Measurements from ENCODE around the gene NMRK2.
"Not testable (repeated sequence)": the region's sequence is repeated elsewhere in the genome, so short reads cannot be mapped to it uniquely, and the experiment has no call there.

Gene NMRK2

DNA sequence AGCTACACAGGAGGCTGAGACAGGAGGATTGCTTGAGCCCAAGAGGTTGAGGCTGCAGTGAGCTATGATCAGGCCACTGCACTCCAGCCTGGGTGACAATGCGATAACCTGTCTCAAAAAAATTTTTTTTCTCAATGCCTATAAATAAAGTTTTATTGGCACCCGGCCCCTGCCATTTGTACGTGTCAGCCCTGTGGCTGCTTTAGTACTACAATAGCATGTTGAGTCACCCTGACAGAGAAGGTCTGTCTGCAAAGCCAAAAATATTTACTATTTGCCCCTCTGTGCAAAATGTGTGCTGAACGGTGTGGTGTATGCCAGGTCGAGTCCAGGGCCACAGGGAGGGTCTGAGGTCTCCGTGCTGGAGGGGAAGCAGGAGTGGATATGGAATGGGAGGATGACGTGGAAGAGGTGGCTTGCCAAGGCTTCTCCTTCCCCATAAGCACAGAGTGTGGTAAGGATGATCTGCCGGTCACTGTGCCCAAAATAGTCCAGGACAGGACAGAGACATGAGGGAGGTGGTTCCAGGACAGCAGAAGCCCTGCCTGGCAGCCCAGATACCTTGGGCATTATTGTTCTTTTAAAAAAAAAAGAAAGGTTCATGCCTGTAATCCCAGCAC, 10.0 kb downstream of the NMRK2 start:
- Histone ChIP-seq H3K4me1 (ENCODE audit: control insufficient read depth, low read depth, low read length) (no peaks in the 10 kb centered on the region), H3K9ac (ENCODE audit: low read length) (no peak overlapping the region), H3K27ac (ENCODE audit: low read length) (no peak overlapping the region), H3K27me3 (ENCODE audit: control insufficient read depth, insufficient read depth, low read length) (no peaks in the 10 kb centered on the region), H3K4me3 (ENCODE audit: low read length) (no peak overlapping the region), H3K9me3 (ENCODE audit: control insufficient read depth, low read depth, low read length) (no peaks in the 10 kb centered on the region), H3K36me3 (ENCODE audit: control insufficient read depth, low read depth, low read length) (peaks cover 16% of the 10 kb centered on the region)

DNA sequence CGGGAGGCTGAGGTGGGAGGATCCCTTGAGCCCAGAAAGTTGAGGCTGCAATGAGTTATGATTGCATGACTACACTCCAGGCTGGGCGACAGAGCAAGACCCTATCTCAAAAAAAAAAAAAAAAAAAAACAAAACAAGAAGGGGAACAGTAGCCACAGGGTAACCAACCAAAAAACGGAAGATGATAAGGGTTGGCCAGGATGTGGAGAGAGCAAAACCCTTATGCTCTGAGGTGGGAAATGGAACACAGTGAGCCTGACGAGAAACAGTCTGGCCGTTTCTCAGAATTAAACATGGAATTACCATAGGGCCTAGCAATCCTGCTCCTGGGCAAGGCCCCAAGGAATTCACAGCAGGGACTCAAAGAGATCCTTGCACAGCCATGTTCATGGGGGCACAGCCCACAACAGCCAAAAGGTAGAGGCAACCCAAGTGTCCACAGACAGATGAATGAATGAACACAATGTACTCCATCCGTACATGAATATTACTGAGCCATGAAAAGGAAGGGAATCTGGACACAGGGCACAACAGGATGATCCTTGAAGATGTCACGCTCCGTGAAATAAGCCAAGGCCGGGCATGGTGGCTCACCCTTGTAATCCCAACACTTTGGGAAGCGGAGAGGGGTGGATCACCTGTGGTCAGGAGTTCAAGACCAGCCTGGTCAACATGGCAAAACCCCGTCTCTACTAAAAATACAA, 11.3 kb downstream of the NMRK2 start:
- H3K4me3 ChIP-seq (ENCODE audit: low read length), result no peak overlapping the region
- H3K9ac ChIP-seq (ENCODE audit: low read length), result no peak overlapping the region
- no peaks in the 10 kb centered on the region for H3K9me3 ChIP-seq (ENCODE audit: control insufficient read depth, low read depth, low read length)
- H3K27ac ChIP-seq (ENCODE audit: low read length), result no peak overlapping the region
- H3K27me3 ChIP-seq (ENCODE audit: control insufficient read depth, insufficient read depth, low read length), result no peaks in the 10 kb centered on the region
- no peaks in the 10 kb centered on the region for H3K4me1 ChIP-seq (ENCODE audit: control insufficient read depth, low read depth, low read length)
- H3K36me3 ChIP-seq (ENCODE audit: control insufficient read depth, low read depth, low read length), result peaks cover 16% of the 10 kb centered on the region

DNA sequence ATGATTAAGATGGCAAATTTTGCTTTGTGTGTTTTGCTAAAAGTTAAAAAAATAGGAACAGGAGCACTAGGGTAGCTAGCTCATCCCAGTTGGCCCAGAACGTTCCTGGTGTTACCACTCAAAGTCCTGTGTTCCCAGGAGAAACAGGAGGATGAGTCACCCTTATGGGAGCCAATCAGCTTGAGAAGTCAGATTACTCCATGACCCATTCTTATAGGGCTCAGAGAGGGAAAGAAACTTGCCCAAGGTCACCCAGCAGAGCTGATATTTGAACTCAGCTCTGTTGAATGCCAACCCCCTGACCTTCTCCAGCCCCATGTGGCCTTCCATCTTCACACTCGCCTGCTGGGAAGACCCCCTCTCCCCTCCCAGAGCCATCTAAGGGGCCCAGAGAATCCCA, 13.0 kb downstream of the NMRK2 start:
- Histone ChIP-seq H3K36me3 (ENCODE audit: control insufficient read depth, low read depth, low read length) (peaks cover 16% of the 10 kb centered on the region), H3K4me3 (ENCODE audit: low read length) (no peak overlapping the region), H3K27me3 (ENCODE audit: control insufficient read depth, insufficient read depth, low read length) (no peaks in the 10 kb centered on the region), H3K9ac (ENCODE audit: low read length) (no peak overlapping the region), H3K4me1 (ENCODE audit: control insufficient read depth, low read depth, low read length) (no peaks in the 10 kb centered on the region), H3K9me3 (ENCODE audit: control insufficient read depth, low read depth, low read length) (no peaks in the 10 kb centered on the region), H3K27ac (ENCODE audit: low read length) (no peak overlapping the region)

DNA sequence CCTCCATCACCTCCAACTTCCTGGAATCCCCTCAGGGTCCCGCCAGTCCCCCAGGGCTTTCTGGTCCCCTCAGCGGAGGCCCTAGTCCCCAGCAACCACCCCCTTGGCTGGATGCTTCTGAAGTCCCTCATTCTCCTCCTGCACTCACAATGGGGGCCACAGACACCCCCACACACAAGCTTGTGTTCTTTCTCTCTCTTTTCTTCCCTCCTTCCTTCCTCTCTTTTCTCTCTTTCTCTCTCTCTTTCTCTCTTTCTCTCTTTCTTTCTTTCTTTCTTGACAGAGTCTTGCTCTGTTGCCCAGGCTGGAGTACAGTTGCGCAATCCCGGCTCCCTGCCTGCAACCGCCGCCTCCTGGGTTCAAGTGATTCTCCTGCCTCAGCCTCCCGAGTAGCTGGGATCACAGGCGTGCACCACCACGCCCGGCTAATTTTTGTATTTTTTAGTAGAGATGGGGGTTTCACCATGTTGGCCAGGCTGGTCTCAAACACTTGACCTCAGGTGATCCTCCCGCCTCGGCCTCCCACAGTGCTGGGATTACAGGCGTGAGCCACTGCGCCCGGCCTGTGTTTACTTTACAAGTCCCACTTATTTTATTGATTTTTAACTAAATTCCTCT, 14.6 kb downstream of the NMRK2 start:
- H3K27ac ChIP-seq (ENCODE audit: low read length); H3K4me1 ChIP-seq (ENCODE audit: control insufficient read depth, low read depth, low read length); H3K9ac ChIP-seq (ENCODE audit: low read length); H3K27me3 ChIP-seq (ENCODE audit: control insufficient read depth, insufficient read depth, low read length); H3K9me3 ChIP-seq (ENCODE audit: control insufficient read depth, low read depth, low read length); H3K4me3 ChIP-seq (ENCODE audit: low read length): not testable (repeated sequence)
- peaks cover 11% of the 10 kb centered on the region for H3K36me3 ChIP-seq (ENCODE audit: control insufficient read depth, low read depth, low read length)

DNA sequence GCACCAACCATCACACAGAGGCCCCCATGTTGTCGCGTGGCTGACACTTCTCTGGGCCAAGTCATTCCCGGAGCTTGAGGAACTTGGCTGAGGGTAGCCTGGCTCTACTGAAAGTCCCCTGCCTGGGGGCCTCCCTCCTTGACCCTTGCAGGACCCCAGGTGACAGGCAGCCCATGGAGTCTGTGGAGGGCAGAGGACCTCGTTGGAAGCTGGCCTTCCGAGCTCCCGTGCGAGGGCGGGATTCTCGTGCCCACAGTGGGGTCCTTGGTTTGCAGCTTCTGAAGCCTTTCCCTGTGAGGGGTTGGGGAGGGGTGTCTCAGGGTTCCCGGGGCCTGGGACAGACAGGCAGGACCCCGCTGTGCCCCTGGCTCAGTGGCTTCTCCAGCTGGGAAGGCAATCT, 16.4 kb downstream of the NMRK2 start:
- Histone ChIP-seq H3K27me3 (ENCODE audit: control insufficient read depth, insufficient read depth, low read length) (no peaks in the 10 kb centered on the region), H3K27ac (ENCODE audit: low read length) (no peak overlapping the region), H3K4me1 (ENCODE audit: control insufficient read depth, low read depth, low read length) (no peaks in the 10 kb centered on the region), H3K4me3 (ENCODE audit: low read length) (no peak overlapping the region), H3K36me3 (ENCODE audit: control insufficient read depth, low read depth, low read length) (peaks cover 2% of the 10 kb centered on the region), H3K9me3 (ENCODE audit: control insufficient read depth, low read depth, low read length) (no peaks in the 10 kb centered on the region), H3K9ac (ENCODE audit: low read length) (no peak overlapping the region)

DNA sequence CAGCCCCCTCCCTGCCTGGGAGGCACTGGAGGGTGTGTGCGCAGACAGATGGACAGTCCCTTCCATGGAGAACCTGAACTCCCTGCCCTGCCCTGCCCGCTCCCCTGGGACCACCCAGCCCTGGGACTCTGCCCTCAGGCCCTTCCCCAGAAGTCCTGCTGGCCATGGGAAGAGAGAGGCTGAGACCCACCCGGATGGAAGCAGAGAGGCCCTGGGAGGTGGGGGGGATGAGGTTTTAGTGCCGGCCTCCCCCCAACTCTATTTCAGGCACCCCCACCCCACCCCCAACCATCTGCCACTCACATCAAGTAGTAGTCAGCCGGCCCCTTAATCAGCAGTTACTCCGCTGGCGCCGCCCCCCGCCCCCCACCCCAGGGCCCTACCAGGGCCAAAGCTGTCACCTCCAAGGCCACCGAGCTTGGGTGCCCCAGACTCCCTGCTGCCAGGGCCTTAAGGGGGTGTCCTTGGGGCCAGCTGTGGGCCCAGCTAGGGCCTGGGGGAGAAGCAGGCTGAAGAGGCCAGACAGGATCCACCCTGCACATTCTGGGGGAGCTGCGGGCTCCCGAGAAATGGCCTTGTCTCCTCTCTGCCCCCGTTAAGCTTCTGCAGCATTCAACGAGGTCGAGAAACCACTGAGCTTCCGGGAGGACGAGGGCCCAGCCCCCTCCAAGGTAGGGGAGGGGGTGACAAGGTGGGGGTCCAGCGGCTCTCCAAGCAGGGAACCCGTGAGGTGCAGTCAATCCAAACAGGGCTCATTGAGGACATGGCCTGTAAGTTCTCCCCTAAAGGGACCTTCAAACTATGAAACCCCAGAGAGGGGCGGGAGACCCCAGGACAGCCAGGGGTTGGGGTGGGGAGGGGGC, 17.4 kb downstream of the NMRK2 start:
- no peaks in the 10 kb centered on the region for H3K4me1 ChIP-seq (ENCODE audit: control insufficient read depth, low read depth, low read length)
- H3K4me3 ChIP-seq (ENCODE audit: low read length), result no peak overlapping the region
- no peak overlapping the region for H3K9ac ChIP-seq (ENCODE audit: low read length)
- H3K9me3 ChIP-seq (ENCODE audit: control insufficient read depth, low read depth, low read length), result no peaks in the 10 kb centered on the region
- no peaks in the 10 kb centered on the region for H3K36me3 ChIP-seq (ENCODE audit: control insufficient read depth, low read depth, low read length)
- no peak overlapping the region for H3K27ac ChIP-seq (ENCODE audit: low read length)
- H3K27me3 ChIP-seq (ENCODE audit: control insufficient read depth, insufficient read depth, low read length), result no peaks in the 10 kb centered on the region

DNA sequence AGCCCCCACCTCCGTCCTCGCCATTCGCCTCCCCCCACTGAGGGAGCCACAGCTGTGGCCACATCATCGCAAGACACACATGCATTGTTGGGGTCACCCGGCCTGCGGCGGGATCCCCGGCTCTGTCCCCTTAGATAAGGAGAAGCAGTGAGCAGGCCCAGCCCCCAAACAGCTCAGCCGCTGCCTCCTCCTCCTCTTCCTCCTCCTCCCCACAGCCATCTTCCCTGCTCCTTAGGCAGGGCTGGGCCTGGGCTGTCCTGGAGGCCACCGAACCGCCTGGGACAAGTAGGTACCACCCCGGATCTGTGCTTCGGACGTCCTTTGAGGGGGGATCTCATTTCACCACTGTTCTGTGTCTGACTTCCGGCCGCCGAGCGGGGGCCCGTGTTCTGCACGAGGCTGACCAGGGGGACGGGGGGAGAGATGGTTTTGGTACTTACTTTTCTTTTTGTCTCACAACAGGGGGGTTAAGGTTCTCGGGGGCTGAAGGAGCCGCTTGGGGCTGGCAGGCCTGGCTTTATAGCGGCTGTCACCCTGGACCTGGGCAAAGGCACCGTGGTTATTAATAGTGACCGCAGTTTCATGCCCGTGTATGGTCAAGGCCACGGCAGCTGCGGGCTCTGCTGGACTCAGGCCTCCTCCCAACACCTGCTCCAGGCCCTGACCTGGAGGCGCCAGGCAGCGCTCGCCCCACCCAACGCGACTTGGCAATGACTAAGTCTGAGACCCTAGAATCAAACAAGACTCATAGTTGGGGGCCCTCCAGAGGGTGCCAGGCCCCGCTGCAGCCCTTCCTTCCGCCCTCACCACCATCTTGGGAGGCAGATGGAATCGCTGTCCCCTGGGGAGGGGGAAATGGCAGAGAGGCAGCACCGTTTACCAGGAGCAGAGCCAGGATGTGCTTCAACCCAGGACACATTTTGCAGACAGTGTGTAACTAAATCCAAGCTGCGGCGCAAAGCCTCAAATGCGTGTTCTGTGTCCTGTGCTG, 18.3 kb downstream of the NMRK2 start:
- Histone ChIP-seq H3K9me3 (ENCODE audit: control insufficient read depth, low read depth, low read length) (no peaks in the 10 kb centered on the region), H3K4me3 (ENCODE audit: low read length) (no peak overlapping the region), H3K9ac (ENCODE audit: low read length) (no peak overlapping the region), H3K27ac (ENCODE audit: low read length) (no peak overlapping the region), H3K36me3 (ENCODE audit: control insufficient read depth, low read depth, low read length) (peaks cover under 1% of the 10 kb centered on the region), H3K4me1 (ENCODE audit: control insufficient read depth, low read depth, low read length) (no peaks in the 10 kb centered on the region), H3K27me3 (ENCODE audit: control insufficient read depth, insufficient read depth, low read length) (no peaks in the 10 kb centered on the region)

DNA sequence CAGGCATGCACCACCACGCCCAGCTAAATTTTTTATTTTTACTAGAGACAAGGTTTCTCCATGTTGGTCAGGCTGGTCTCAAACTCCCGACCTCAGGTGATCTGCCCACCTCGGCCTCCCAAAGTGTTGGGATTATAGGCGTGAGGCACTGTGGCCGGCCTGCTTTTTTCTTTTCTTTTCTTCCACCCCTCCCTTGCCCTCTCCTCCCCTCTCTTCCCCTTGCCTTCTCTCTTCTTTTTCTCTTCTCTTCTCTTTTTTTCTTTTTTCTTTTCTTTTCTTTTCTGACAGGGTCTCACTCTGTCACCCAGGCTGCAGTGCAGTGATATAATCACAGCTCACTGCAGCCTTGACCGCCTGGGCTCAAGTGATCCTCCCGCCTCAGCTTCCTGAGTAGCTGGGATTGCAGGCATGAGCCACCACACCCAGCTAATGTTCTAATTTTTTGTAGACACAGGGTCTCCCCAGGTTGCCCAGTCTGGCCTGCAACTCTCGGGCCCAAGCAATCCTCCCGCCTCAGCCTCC, 19.9 kb downstream of the NMRK2 start:
- not testable (repeated sequence) for H3K9ac ChIP-seq (ENCODE audit: low read length); H3K4me3 ChIP-seq (ENCODE audit: low read length); H3K4me1 ChIP-seq (ENCODE audit: control insufficient read depth, low read depth, low read length); H3K27me3 ChIP-seq (ENCODE audit: control insufficient read depth, insufficient read depth, low read length); H3K27ac ChIP-seq (ENCODE audit: low read length); H3K36me3 ChIP-seq (ENCODE audit: control insufficient read depth, low read depth, low read length); H3K9me3 ChIP-seq (ENCODE audit: control insufficient read depth, low read depth, low read length)

DNA sequence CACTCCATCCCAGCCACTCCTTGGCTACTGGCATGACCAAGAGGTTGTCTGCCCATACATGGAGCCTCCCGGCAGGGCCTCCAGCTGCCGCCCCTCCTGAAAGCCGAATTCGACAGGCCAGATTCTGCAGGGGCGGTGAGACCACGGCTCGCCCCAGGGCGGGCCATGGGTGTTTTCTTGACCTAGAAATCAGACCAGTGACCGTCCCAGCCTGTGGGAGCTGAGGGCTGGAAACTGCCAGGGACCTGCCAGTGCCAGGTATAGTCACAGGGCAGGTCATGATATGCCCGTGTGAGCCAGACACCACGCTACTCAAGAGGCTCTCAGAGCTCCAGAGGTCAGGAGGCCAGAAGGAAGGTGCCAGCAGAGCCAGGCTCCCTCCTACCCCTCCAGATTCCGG, 21.2 kb downstream of the NMRK2 start:
- no peaks in the 10 kb centered on the region for H3K9me3 ChIP-seq (ENCODE audit: control insufficient read depth, low read depth, low read length)
- no peak overlapping the region for H3K9ac ChIP-seq (ENCODE audit: low read length)
- H3K27ac ChIP-seq (ENCODE audit: low read length), result no peak overlapping the region
- no peaks in the 10 kb centered on the region for H3K4me1 ChIP-seq (ENCODE audit: control insufficient read depth, low read depth, low read length)
- H3K36me3 ChIP-seq (ENCODE audit: control insufficient read depth, low read depth, low read length), result peaks cover 14% of the 10 kb centered on the region
- no peaks in the 10 kb centered on the region for H3K27me3 ChIP-seq (ENCODE audit: control insufficient read depth, insufficient read depth, low read length)
- H3K4me3 ChIP-seq (ENCODE audit: low read length), result no peak overlapping the region

DNA sequence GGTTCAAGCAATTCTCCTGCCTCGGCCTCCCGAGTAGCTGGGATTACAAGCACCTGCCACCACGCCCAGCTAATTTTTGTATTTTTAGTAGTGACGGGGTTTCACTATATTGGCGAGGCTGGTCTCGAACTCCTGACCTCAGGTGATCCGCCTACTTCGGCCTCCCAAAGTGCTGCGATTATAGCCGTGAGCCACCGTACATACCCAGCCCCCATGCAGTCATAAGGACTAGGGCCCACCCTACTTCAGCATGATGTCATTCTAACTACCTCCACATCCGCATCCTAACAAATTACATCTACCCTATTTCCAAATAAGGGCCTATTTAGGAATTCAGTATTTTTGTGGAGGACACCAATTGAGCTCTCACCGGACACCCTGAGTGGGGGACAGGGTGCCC, 22.4 kb downstream of the NMRK2 start:
- H3K4me1 ChIP-seq (ENCODE audit: control insufficient read depth, low read depth, low read length); H3K9me3 ChIP-seq (ENCODE audit: control insufficient read depth, low read depth, low read length); H3K27me3 ChIP-seq (ENCODE audit: control insufficient read depth, insufficient read depth, low read length); H3K27ac ChIP-seq (ENCODE audit: low read length); H3K4me3 ChIP-seq (ENCODE audit: low read length); H3K9ac ChIP-seq (ENCODE audit: low read length): not testable (repeated sequence)
- peaks cover 25% of the 10 kb centered on the region for H3K36me3 ChIP-seq (ENCODE audit: control insufficient read depth, low read depth, low read length)
